K562 (cell line): ENCODE data around the gene CIAO3. TPM values are rescaled to one million over a fixed set of nuclear protein-coding genes. Genes with fewer than 3 reads are reported as not detected.

Experiments used
- ATAC-seq: fragments of 200-7000 bp; cut with Tn5 transposase; 3 replicates; pipeline ENCODE4 v1.9.1; 2020; ENCODE audit warnings: moderate library complexity
- BruUV-seq: library from RNA; stranded (reverse); fragments of 400-500 nt; replicated peaks from 2 replicates; lab custom pipeline; 2021; lab: Mats Ljungman, UMichigan
- CTCF ChIA-PET: fragments of 300-600 bp; formaldehyde crosslinking; extraction: SDS; loops from one replicate; lab custom pipeline; 2021; ENCODE audit warnings: low intra/inter-chr PET ratio; lab: Yijun Ruan, JAX
- POLR2A ChIA-PET: fragments of 300-600, 350-650 bp; sonication (Branson Sonifier 250); formaldehyde crosslinking; extraction: SDS; loops from one replicate; lab custom pipeline; 2021; ENCODE audit warnings: antibody characterized with exemption, inconsistent platforms; lab: Yijun Ruan, JAX
- DNase-seq, 4 experiments: peaks; one replicate each; pipeline versions ENCODE4 v3.0.0 to v3.0.0-alpha.2; 2011 to 2018; ENCODE audit warnings: low spot score in 3 of 4, mixed read lengths in 3 of 4; ENCODE audit errors: extremely low read depth in 1 of 4
- FAIRE-seq: peaks from 2 replicates; lab custom pipeline; 2011; peaks lifted over from hg19 to GRCh38; lab: Jason Lieb, UNC
- H2AFZ ChIP-seq: 2 replicates; pipeline ENCODE4 v1.6.0; 2011; ENCODE audit warnings: low read depth, low read length, control low read depth, inconsistent platforms
- H3K27ac ChIP-seq: fragments of 200-600 bp; 3 replicates; pipeline ENCODE4 v1.8.0; 2011; ENCODE audit warnings: low read depth, mild to moderate bottlenecking, control low read depth, inconsistent platforms, low read length, moderate library complexity, mixed read lengths; ENCODE audit errors: extremely low read depth
- H3K27me3 ChIP-seq, 2 experiments: fragments of 300-600 bp in 1 of 2; 2 replicates in 1 of 2; 3 replicates in 1 of 2; pipeline versions ENCODE4 v1.6.0 to v1.8.0; 2011; ENCODE audit warnings: inconsistent platforms in 2 of 2, low read length in 2 of 2, mild to moderate bottlenecking in 1 of 2, mixed read lengths in 1 of 2, moderate library complexity in 1 of 2; ENCODE audit not compliant: control insufficient read depth in 2 of 2, insufficient read depth in 2 of 2
- H3K36me3 ChIP-seq: fragments of 300-600 bp; 3 replicates; pipeline ENCODE4 v1.8.0; 2011; ENCODE audit warnings: mild to moderate bottlenecking, low read length, inconsistent platforms; ENCODE audit not compliant: control insufficient read depth, insufficient read depth
- H3K4me1 ChIP-seq, 2 experiments: fragments of 200-600 bp in 1 of 2; replicated peaks in 1 of 2; 2 replicates in 1 of 2; 3 replicates in 1 of 2; pipeline versions ENCODE4 v1.5.1 to v1.8.0; 2011; ENCODE audit warnings: inconsistent platforms in 2 of 2, low read length in 2 of 2, mild to moderate bottlenecking in 1 of 2, mixed read lengths in 1 of 2, moderate library complexity in 1 of 2; ENCODE audit not compliant: control insufficient read depth in 2 of 2, insufficient read depth in 2 of 2
- H3K4me2 ChIP-seq: 2 replicates; pipeline ENCODE4 v1.6.1; 2011; ENCODE audit warnings: low read length, control low read depth, inconsistent platforms, mixed read lengths; ENCODE audit not compliant: insufficient read depth
- H3K4me3 ChIP-seq: fragments of 200-600 bp; sonication (generic), shearing (Covaris generic); 2 replicates; pipeline ENCODE4 v1.5.1; 2016; ENCODE audit warnings: control low read depth, inconsistent platforms
- H3K79me2 ChIP-seq: fragments of 200-600 bp; 3 replicates; pipeline ENCODE4 v1.8.0; 2011; ENCODE audit warnings: low read length, inconsistent platforms; ENCODE audit not compliant: control insufficient read depth, insufficient read depth
- H3K9ac ChIP-seq, 2 experiments: 2 replicates each; pipeline versions ENCODE4 v1.6.0 to v1.6.1; 2011; ENCODE audit warnings: low read depth in 2 of 2, low read length in 2 of 2, control low read depth in 1 of 2, inconsistent platforms in 1 of 2, mild to moderate bottlenecking in 1 of 2, mixed read lengths in 1 of 2; ENCODE audit not compliant: insufficient read depth in 1 of 2
- H3K9me1 ChIP-seq: one replicate; pipeline ENCODE4 v1.6.0; 2011; ENCODE audit warnings: inconsistent platforms, mild to moderate bottlenecking, low read length, moderate library complexity; ENCODE audit not compliant: control insufficient read depth, insufficient read depth
- H3K9me3 ChIP-seq: replicated peaks from 2 replicates; pipeline ENCODE4 v1.5.1; 2011; ENCODE audit warnings: low read depth, low read length, inconsistent platforms; ENCODE audit not compliant: control insufficient read depth, insufficient read depth
- H4K20me1 ChIP-seq: replicated peaks from 2 replicates; pipeline ENCODE4 v1.6.1; 2011; ENCODE audit warnings: low read length, inconsistent platforms, mixed read lengths; ENCODE audit not compliant: control insufficient read depth, insufficient read depth
- CEBPG ChIP-seq, 3 experiments: fragments of 200-800 bp in 1 of 3; sonication (Bioruptor generic) in 1 of 3; sonication (generic) in 1 of 3; formaldehyde crosslinking in 1 of 3; IDR thresholded peaks in 2 of 3; conservative IDR thresholded peaks in 1 of 3; 2 replicates each; pipeline versions ENCODE4 v1.6.1 to v1.8.0; 2016 to 2022; ENCODE audit warnings: missing compliant biosample characterization in 2 of 3, missing genetic modification characterization in 2 of 3, mild to moderate bottlenecking in 1 of 3, missing genetic modification reagents in 1 of 3
- KAT2B ChIP-seq: IDR thresholded peaks from one replicate; pipeline ENCODE4 v1.6.1; 2012; ENCODE audit warnings: low read depth, mild to moderate bottlenecking, control low read depth, inconsistent platforms, low read length, moderate library complexity
- NFXL1 ChIP-seq: fragments of 450-650 bp; formaldehyde crosslinking; IDR thresholded peaks from 2 replicates; pipeline ENCODE4 v1.4.0; 2021; ENCODE audit warnings: mild to moderate bottlenecking
- RNF2 ChIP-seq: sonication (generic); IDR thresholded peaks from 2 replicates; pipeline ENCODE4 v1.6.1; 2016
- WGBS: fragments of 100-300 bp; shearing (Covaris generic); methylation state at CpG from one replicate; pipeline ENCODE4 v1.1.6; 2016; ENCODE audit warnings: low coverage, mixed read lengths; ENCODE audit not compliant: insufficient coverage; ENCODE audit errors: missing lambda C conversion rate; 5-methylcytosine and 5-hydroxymethylcytosine counted together
- in situ Hi-C: fragments of 300-500 bp; cut with MboI; formaldehyde crosslinking; loops from 4 replicates; pipeline ENCODE4 v1.15.0; 2018; ENCODE audit warnings: inconsistent platforms, mixed read lengths
- intact Hi-C: fragments of 100-400 bp; cut with micrococcal nuclease; formaldehyde crosslinking; loops from 2 replicates; pipeline ENCODE4 v1.14.2; 2022
- polyA plus RNA-seq, 8 experiments: library from polyadenylated mRNA; depleted of rRNA in 4 of 8; stranded (reverse) in 5 of 8; unstranded in 3 of 8; fragments of >200 nt; fragmentation: Nextera tagmentation in 2 of 8; fragmentation: Illumina TruSeq in 1 of 8; extraction: Ambion mirVana in 2 of 8; extraction: Trizol in 1 of 8; gene quantifications; 2 replicates each; pipeline versions ENCODE4 v1.2.1 to v1.2.3, GENCODE V29; 2011 to 2014; ENCODE audit warnings: inconsistent platforms in 1 of 8, missing spikeins in 1 of 8
- total RNA-seq, 7 experiments: library from RNA; depleted of rRNA in 6 of 7; stranded (reverse); fragments of >200 nt in 6 of 7; fragmentation: Illumina TruSeq in 2 of 7; extraction: Trizol in 2 of 7; gene quantifications; 2 replicates each; pipeline versions ENCODE4 v1.2.1 to v1.2.3, GENCODE V29; 2011 to 2021; ENCODE audit warnings: low replicate concordance in 1 of 7
- TF ChIP-seq, protein P1 (sequence below): fragments of 250-450 bp; sonication (Bioruptor Pico); IDR thresholded peaks from 2 replicates; pipeline ENCODE4 v1.8.0; 2021; ENCODE audit warnings: borderline replicate concordance, mild to moderate bottlenecking, moderate library complexity; ENCODE audit not compliant: poor library complexity, severe bottlenecking

CIAO3 gene
- total and polyA plus RNA-seq, 9 of the 15 experiments (the other 6 are each of a cell fraction or from before 2014, with no cell fraction given), result 2.2 to 35.6 (median 18.7) TPM

DNA sequence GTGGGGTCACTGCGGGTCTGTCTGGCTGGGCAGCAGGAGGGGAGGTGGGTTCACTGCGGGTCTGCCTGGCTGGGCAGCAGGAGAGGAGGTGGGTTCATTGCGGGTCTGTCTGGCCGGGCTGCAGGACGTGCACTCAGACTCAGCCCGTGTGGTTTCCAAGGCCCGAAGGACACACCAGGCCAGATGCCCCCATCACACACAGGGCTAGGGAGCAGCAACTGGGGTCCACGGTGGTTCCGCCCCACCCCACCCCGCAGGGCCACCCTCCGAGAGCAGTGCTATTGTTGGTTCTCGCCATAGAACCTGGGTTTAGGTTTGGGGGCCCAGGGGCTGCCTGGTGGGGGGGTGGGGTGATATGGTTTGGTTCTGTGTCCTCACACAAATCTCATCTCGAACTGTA lies 5.8 kb upstream of the CIAO3 start:
- in situ Hi-C loops, result no loop called here
- Histone ChIP-seq H3K9me1 (no peaks in the 10 kb centered on the region), H4K20me1 (no peaks in the 10 kb centered on the region), H3K36me3 (no peaks in the 10 kb centered on the region), H3K9ac (no peak overlapping the region; a peak in 1 of 4 replicates), H3K4me2 (no peak overlapping the region), H3K27me3 (no peaks in the 10 kb centered on the region), H3K79me2 (no peaks in the 10 kb centered on the region), H2AFZ (no peak overlapping the region), H3K27ac (no peak overlapping the region), H3K9me3 (no peaks in the 10 kb centered on the region), H3K4me3 (no peak overlapping the region), H3K4me1 (peaks cover 0 to 48% of the 10 kb centered on the region in 2 experiments; a peak in 4 of 5 replicates)
- BruUV-seq, result no TSS peak
- no peak for FAIRE-seq
- WGBS, result 44% methylated on average over 9 of the region's 13 CpGs
- POLR2A ChIA-PET, result no interaction called here
- no peak for TF ChIP-seq KAT2B
- no peak for TF ChIP-seq NFXL1 (CRISPR knock-in tag)
- no peak for TF ChIP-seq CEBPG (CRISPR knock-in tag; IDR thresholded peaks at IDR 0.05)
- no peak for TF ChIP-seq CEBPG (tag; conservative IDR thresholded peaks at IDR 0.05 in 1 of 2, IDR thresholded peaks at IDR 0.05 in 1 of 2)
- TF ChIP-seq, protein P1, sequence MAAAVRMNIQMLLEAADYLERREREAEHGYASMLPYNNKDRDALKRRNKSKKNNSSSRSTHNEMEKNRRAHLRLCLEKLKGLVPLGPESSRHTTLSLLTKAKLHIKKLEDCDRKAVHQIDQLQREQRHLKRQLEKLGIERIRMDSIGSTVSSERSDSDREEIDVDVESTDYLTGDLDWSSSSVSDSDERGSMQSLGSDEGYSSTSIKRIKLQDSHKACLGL, result no peak
- TF ChIP-seq RNF2, result no peak
- intact Hi-C loops, result no loop called here
- no peak for ATAC-seq
- CTCF ChIA-PET, result no interaction called here
- DNase-seq, result no peak
